Erythroblast (primary cell): Measurements from ENCODE around the gene REP15.

Source experiments
- GATA1 ChIP-seq: IDR thresholded peaks from 2 replicates; pipeline ENCODE4 v1.6.1; 2011; ENCODE audit warnings: low read depth, mild to moderate bottlenecking, control low read depth, low read length, moderate library complexity
- POLR2A ChIP-seq: IDR thresholded peaks from 2 replicates; pipeline ENCODE4 v1.6.1; 2011; ENCODE audit warnings: mild to moderate bottlenecking, low read length

DNA sequence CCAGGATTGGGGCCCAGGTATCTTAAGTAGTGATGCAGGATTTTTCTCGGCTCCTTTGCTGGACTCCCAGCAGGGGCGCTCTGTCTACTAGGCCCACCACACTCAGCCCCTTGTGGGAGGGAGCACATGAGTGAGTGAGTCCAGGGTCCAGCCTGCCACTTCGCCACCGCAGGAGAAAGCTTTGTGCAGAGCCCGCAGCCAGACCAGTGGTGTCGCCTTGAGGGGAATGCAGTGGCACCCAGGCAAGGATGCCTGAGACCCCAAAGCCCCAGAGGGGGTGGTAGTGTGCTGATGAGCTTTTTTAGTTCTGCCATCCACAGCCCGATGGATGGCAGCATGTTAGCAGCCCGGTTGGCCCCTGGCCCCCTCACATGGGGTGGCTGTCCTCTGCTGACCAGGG, 9.0 kb downstream of the REP15 start:
- TF ChIP-seq POLR2A = no peak
- TF ChIP-seq GATA1 = no peak
